ENCODE measurements around the gene AKAP8.
"Not testable (repeated sequence)": the region's sequence is repeated elsewhere in the genome, so short reads cannot be mapped to it uniquely, and the experiment has no call there.

AKAP8 gene

GRCh38 chr19:15379083-15379998 lies at the start of gene AKAP8:
AKAP8 (minus strand) TSS chr19:15379787; CDS start chr19:15379731, 56 bp downstream.
- DNase-seq, result peak; percentile 94 to 97

- no peak for DNase-seq
Observed at GRCh38 chr19:15427991-15428471, 48.4 kb upstream of the AKAP8 start.

DNA sequence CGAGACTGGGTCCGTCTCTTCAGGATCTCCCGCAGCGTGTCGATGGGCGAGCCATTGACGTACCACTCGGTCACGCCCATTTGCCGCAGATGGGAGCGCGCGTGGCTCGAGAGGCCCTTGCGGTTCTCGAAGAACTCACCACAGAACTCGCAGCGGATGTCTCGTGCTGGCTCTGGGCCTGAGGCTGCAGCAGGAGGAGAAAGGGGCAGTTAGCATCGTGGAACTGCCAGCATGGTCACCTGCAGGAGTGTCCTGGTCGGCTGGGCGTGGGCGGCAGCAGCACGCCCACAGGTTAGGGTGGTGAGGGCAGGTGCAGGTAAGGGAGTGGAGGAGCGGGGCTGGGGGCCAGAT lies 47.7 kb upstream of the AKAP8 start:
- no peak for DNase-seq

DNA sequence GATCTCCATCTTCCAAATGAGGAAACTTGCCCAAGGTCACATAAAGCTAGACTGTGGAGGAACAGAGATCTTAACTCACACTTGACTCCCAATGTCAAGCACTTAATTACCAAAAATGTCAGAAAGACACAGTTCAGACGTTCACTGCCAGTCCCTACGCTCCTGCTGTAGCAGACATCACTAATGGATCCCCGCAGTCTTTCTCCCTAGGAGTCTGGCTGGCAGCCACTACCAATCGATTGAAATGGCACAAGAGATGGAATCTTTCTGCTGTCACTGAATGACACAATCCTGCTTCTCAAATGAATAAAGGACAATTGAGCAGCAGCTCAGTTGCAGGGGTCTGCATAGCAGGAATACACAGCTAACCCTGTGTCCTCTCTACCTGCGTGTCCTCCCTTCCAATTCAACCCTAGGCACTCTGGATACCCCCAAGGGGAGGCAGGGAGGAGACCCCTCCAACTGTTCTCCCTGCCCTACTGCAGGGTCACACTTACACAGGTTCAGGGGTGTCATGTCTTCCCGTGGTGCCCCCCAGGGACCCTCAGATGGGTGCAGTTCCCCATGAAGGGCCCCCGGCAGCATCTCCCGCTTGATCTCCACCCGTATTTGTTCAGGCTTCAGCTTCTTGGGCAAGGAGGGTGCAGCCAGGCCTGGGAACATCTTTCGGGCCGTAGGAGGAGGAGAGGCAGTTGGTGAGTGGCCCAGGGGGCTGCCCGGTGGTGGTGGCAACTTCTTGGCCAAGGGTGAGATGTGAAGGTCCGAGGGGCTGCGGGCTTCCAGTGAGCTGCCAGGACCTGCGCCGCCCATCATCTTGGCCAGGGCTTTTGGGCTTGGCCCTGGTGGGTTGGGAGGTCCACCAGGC lies 47.1 kb upstream of the AKAP8 start:
- no peak for DNase-seq

GRCh38 chr19:15425321-15425950 lies 45.8 kb upstream of the AKAP8 start:
- DNase-seq, result no peak

- no peak for DNase-seq
Observed at GRCh38 chr19:15424692-15425272, 45.2 kb upstream of the AKAP8 start.

DNA sequence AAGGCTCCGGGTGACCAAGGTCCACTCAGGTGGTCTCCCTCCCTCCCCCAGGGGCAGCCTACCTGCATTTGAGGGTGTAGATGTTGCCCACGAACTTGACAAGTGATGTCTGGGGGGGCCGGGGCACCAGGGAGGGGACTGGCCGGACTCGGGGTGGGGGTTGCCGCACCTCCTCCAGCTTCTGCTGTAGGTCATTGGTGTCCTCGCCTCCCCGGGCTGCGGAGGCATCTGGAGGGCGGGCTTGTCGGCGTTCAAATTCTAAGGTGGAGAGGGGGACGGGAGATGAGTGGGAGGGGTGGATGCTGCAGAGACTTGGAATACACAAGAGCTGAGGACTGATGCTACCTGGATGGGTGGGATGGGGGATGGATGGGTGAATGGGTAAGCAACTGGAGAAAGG lies 44.5 kb upstream of the AKAP8 start:
- DNase-seq, result no peak

DNA sequence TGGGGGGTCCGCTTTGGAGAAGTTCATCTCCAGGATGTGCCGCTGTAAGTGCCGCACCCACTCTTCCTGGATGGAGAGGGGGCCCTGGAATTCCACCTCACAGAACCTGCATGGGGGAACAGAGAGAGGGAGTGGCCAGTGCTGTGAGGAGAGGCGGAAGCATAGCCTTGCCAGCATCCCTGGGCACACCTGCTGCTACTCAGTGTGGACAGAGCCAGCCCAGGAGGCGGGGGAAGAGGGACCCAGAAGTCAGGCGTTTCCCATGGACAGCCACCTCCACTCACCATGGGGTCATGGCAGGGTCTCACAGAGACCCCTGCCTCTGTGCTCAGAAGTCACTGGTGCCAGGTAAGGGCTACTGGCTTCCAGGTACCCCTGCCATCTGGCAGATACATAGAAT lies 43.5 kb upstream of the AKAP8 start:
- DNase-seq, result no peak

DNA sequence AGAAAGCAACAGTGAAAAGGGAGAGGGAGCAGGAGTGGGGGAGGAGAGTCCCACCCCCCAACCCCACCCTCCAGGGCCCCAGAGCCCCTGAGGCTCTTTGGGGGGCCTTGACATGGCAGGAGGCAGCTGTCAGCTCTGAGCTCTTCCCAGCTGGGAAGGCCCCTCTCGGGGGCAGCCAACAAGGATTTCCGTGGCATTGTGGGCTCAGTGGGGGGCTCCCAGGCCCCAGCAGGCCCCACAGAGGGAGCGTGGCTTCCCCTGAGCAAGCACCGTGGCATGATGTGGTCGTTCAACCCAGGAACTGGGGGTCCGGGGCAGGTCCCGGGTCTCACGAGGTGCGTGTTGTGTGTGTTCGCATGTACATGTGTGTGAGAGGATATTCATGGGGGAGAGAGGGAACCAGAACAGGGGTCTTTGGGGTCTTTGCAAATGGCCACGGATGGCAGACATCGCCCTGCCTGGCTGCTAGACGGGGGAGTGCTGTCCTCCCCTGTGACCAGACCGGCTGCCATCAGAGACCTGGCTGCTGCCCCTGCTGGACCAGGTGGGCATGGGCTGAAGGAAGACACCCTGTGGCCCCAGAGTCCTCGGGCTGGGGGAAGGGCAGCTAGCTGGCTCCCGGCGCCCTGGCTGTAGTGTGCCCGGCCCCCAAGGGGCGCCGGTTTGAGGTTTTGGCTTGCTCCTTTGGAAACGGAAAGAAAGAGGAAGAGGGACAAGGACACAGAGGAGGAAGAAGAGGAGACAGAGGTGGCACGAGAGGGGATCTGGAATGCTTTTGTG lies 42.9 kb upstream of the AKAP8 start:
- DNase-seq, result no peak

DNA sequence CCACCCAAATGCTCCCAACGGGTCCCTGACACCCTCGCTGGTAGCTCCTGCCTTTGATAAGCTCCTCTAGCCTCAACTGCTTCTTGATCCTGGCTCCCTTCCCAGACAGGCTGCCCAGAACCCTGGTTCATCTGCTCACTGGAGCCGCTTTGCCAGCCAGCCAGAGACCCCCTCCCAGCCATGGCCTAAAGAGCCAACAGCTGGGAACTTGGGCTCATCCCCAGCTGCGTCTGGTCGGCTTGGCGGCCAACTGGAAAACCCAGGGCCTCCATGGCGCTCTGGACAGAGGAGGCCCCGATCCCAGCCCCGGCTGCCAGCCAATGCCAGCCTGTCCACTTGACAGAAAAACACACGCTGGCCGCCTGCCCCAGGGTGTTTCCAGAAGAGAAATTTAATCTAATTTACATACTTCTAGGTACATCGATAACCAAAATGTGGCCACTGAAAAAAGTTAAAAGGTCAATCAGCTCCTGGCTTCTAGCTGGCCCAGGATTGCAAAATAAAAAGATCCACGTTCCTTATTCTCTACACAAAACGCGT lies 42.2 kb upstream of the AKAP8 start:
- no peak for DNase-seq

- no peak for DNase-seq
Observed at GRCh38 chr19:15421136-15421695, 41.6 kb upstream of the AKAP8 start.

DNA sequence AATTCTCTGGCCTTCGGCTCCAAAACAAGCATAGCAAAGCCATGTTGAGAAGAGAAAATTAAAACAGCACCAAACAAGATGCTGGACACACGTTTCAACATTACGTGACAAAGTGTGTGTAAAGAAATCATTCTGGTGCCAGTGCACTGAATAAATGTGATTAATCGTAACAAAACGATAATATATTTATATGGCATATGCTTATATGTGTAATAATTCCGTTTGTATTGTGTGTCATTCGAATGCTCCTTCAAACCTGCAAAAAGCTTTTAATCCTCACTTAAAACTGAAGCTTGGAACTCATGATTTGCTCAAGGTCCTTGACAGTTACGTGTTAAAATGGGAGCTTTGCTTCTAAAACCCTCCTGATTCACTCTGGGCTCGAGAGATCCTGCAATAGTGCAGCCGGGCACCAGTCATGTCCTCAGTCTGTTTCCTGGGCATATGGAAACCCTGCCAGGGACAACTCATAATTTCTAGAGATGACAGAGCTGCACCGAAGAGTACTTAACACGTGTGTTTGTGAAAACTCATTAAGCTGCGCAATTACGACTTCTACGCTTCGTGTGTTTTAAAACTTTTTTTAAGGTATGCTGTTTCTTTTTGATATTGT lies 39.9 kb upstream of the AKAP8 start:
- no peak for DNase-seq

DNA sequence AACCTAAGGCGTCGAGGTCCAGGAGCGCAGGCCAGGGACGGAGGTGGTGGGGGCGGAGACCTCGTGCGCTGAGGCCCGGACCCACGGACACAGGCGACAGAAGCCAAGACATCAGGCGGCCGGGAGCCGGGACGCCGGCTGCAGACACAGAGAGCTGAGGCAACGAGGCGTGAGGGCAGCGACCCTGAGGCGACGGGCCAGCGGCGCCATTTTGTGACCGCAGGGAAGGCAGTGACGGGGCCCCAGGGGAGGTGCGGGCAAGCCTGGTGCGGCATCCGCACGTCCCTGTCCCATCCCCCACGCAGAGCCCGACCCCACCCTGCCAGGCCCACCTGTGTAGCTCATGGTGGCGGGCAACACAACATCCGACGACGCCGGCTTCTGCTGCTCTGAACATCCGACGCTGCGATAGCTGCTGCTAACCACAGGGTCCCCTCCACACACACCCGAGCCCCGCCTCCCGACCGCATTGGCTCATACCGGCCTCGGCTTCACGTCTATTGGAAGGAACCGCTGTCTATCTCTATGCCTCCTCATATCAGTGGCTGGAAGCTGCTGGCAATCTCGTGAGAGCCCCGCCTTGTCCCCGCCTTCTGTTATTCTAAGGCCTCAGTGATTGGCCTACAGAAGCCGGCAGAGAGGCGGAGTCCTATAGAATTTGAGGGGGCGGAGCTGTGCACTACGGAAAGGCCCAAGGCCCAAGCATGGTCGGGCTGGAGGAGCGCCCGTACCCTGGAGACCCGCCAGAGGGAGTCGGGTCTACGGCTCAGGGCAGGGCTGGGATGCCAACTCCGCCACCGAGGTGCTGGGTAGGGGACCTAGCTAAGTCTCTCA lies 39.2 kb upstream of the AKAP8 start, which contains the start of gene AKAP8L:
Gene AKAP8L, minus strand, starts transcription at position 410 of the 834 bp plus-strand sequence. Its CDS starts 65 bp downstream, at position 345.
- DNase-seq, result peak; percentile 98 to 99

DNA sequence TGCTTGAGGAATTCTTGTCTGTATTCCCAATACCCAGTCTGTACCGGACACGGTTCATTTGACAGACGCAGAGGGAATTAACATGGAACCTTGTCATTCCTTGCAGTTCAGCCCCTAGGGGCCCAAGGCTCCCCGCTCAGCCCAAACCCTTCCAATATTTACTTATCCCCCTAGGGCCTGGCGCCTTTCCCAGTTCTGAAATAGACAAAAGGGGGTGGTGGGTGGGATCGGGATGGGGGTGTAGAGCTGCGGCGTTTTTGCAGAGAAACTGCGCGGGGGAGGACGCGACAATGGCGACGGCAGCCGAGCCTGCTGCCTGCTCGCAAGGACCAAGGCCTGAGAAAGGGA lies 38.6 kb upstream of the AKAP8 start:
- no peak for DNase-seq

DNA sequence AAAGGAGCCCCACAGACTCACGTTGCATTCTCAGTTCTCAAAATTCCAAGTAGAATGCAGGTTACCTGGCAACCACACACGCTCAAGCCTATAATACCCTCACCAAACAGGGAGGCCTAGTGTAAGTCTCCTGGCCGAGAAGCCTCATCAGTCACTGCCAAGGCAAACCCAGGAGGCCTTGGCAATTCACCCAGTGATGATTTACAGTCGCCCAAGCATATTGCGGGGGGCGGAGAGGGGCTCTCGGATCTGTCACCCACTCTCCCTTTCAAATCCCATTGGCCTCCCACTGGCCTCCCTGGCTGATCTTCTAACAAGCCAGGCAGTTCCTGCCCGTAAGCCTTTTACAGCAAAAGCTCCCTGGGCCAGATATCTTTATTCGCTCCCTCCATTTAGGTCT lies 38.1 kb upstream of the AKAP8 start:
- no peak for DNase-seq

GRCh38 chr19:15412832-15413231 lies 33.2 kb upstream of the AKAP8 start:
- DNase-seq, result no peak

GRCh38 chr19:15411351-15411750 lies 31.8 kb upstream of the AKAP8 start:
- DNase-seq, result not testable (repeated sequence)

- no peak for DNase-seq
Observed at GRCh38 chr19:15404780-15405211, 25.2 kb upstream of the AKAP8 start.

DNA sequence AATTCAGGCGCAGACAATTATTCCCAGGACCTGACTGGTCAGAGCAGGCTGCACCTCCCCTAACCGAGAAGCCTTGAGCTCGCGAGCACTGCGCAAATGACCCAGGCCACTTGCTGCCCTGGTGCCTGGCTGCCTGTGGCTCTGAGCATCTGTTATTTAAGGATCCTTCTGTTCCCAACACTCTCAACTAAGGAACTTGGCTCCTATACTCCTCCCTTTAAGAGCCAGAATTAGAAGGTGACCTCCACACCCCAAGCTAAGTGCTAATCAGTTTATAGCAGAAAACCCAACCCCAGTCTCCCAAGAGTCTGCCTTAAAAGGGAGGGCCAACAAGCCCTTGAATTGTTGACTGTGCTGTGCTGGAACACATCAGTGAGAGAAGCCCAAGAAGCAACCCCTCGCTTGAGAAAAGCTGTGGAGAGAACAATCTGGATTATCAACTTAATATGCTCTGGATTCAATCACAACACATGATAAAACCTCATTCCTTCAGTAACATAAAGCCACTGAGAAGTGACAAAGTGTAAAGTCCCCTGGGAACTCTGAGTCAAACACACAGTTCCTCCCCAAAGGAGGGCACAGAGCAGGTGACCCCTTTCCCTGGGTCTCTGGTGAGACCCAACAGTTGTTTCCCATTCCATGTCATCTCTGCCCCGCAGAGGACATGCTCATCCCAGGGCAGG lies 24.7 kb upstream of the AKAP8 start:
- DNase-seq, result no peak

Measured in SHP77 (cell line).